NCI-H1092 treated with DMSO at 0.1 percent for 48 hours (cell line): Measurements from ENCODE around the gene LMLN.
"Not testable (repeated sequence)": the region's sequence is repeated elsewhere in the genome, so short reads cannot be mapped to it uniquely, and the experiment has no call there.

ENCODE experiments used
- DNase-seq: peaks from one replicate; lab custom pipeline; 2025; lab: John Stamatoyannopoulos, UW

The LMLN gene

GRCh38 chr3:198079771-198080520 lies 119.9 kb downstream of the LMLN start:
- no peak for DNase-seq

GRCh38 chr3:198080521-198081384 lies 120.7 kb downstream of the LMLN start:
- peak; percentile 32 for DNase-seq

GRCh38 chr3:198081421-198081844 lies 121.4 kb downstream of the LMLN start:
- DNase-seq: no peak

- DNase-seq: not testable (repeated sequence)
These were observed 122.2 kb downstream of the LMLN start for GRCh38 chr3:198082226-198082625.

GRCh38 chr3:198088421-198088955 lies 128.5 kb downstream of the LMLN start:
- DNase-seq: no peak

GRCh38 chr3:198090795-198091332 lies 130.8 kb downstream of the LMLN start:
- no peak for DNase-seq

GRCh38 chr3:198092276-198092675 lies 132.3 kb downstream of the LMLN start:
- DNase-seq: no peak

- DNase-seq: no peak
These were observed 133.2 kb downstream of the LMLN start for GRCh38 chr3:198093112-198093679.
